ENCODE measurements around the gene LIG4.

The LIG4 gene

DNA sequence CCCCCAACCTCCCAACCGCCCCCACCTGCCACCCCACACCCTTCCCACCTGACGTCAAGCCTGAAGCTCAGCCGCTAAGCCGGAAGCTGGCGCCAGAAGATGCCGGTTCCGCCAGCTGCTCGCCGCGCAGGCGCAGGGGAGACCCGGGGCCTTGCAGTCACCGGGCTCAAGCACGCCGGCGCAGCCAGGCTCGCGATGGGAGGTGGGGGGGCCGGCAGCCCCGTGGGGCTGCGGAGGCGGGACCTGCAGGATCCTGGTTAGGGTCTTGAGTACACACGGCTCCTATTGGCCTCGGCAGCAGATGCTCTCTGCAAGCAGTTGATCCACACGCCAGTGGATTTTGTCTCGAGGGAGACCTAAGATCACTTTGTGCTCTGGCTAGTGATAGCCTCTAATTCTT, at the start of gene LIG4:
Gene LIG4, minus strand, starts transcription at position 101 of the 400 bp plus-strand sequence. CDS start 4,268 bp downstream, outside the sequence.
- Histone ChIP-seq H3K36me3 (ENCODE audit: control insufficient read depth, insufficient read depth, low read length) (no peaks in the 10 kb centered on the region), H3K4me1 (ENCODE audit: control insufficient read depth, insufficient read depth, low read length) (peaks cover 5% of the 10 kb centered on the region), H3K4me3 (ENCODE audit: low read depth, low read length) (peak within 1 kb of the TSS; percentile 92), H3K27me3 (ENCODE audit: control insufficient read depth, insufficient read depth, low read length) (no peaks in the 10 kb centered on the region), H3K9me3 (ENCODE audit: control insufficient read depth, insufficient read depth, low read length) (no peaks in the 10 kb centered on the region), H3K9ac (ENCODE audit: low read depth, low read length) (peak within 1 kb of the TSS; percentile 24)

DNA sequence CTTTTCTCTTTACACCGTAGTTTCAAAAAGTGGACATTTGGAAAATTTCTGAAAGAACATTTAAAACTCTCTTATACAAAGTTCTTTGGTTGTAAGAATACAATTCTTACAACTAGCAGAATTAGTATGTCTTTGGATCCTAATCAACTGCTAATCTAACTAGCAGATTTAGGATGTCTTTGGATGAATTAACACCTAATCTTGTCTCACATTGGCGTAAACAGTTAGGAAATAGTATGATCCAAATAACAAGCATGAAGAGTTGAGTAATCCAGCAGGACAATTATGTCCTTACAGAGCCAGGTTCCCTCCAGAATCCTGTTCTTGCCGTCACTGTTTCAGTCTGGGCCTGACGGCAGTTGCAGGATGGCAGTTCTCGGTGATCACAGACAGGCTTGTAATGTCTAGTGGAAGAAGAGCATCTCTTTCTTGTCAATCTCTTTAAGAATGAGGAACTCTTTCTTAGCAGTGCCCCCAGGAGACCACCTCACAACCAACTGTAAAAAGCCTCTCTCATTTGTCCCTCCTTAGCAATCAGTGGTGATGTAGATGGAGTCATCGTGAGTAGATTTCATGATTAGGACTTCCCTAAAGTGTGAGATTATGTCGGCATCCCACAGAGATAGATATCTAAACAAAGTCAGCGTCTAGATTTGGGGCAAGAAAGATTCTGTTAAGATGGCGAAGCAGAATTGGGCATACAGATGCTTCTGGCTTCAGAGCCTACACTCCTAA, 48.5 kb upstream of the LIG4 start:
- Histone ChIP-seq H3K9ac (ENCODE audit: low read depth, low read length) (no peak overlapping the region), H3K36me3 (ENCODE audit: control insufficient read depth, insufficient read depth, low read length) (no peaks in the 10 kb centered on the region), H3K9me3 (ENCODE audit: control insufficient read depth, insufficient read depth, low read length) (no peaks in the 10 kb centered on the region), H3K4me1 (ENCODE audit: control insufficient read depth, insufficient read depth, low read length) (no peaks in the 10 kb centered on the region), H3K27me3 (ENCODE audit: control insufficient read depth, insufficient read depth, low read length) (no peaks in the 10 kb centered on the region), H3K4me3 (ENCODE audit: low read depth, low read length) (no peak overlapping the region)

DNA sequence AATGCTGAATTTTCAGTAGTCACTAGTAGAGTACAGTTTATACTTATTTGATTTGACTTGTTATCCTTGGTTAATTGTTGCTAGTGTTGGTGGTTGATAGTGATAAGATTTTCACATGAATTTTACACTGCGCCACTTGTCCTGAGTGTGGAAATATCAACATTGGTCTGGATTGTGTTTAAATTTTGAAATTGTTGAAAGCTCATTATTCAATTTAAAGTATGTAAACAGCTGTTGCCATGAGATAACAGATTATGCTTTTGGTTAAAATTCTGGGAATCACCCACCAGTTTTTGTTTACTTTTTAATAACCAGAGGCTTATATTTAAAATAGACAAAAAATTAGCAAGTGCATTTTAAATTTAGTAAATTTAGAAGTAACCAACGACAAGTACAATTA, 41.9 kb upstream of the LIG4 start:
- Histone ChIP-seq H3K27me3 (ENCODE audit: control insufficient read depth, insufficient read depth, low read length) (no peaks in the 10 kb centered on the region), H3K9me3 (ENCODE audit: control insufficient read depth, insufficient read depth, low read length) (no peaks in the 10 kb centered on the region), H3K36me3 (ENCODE audit: control insufficient read depth, insufficient read depth, low read length) (no peaks in the 10 kb centered on the region), H3K4me3 (ENCODE audit: low read depth, low read length) (no peak overlapping the region), H3K9ac (ENCODE audit: low read depth, low read length) (no peak overlapping the region), H3K4me1 (ENCODE audit: control insufficient read depth, insufficient read depth, low read length) (no peaks in the 10 kb centered on the region)

- Histone ChIP-seq H3K36me3 (ENCODE audit: control insufficient read depth, insufficient read depth, low read length) (no peaks in the 10 kb centered on the region), H3K4me1 (ENCODE audit: control insufficient read depth, insufficient read depth, low read length) (no peaks in the 10 kb centered on the region), H3K27me3 (ENCODE audit: control insufficient read depth, insufficient read depth, low read length) (no peaks in the 10 kb centered on the region), H3K9ac (ENCODE audit: low read depth, low read length) (no peak overlapping the region), H3K4me3 (ENCODE audit: low read depth, low read length) (no peak overlapping the region), H3K9me3 (ENCODE audit: control insufficient read depth, insufficient read depth, low read length) (no peaks in the 10 kb centered on the region)
These were observed 33.8 kb upstream of the LIG4 start for GRCh38 chr13:108249150-108249549.

- no peaks in the 10 kb centered on the region for H3K4me1 ChIP-seq (ENCODE audit: control insufficient read depth, insufficient read depth, low read length)
- H3K4me3 ChIP-seq (ENCODE audit: low read depth, low read length): no peak overlapping the region
- no peaks in the 10 kb centered on the region for H3K9me3 ChIP-seq (ENCODE audit: control insufficient read depth, insufficient read depth, low read length)
- no peaks in the 10 kb centered on the region for H3K27me3 ChIP-seq (ENCODE audit: control insufficient read depth, insufficient read depth, low read length)
- no peak overlapping the region for H3K9ac ChIP-seq (ENCODE audit: low read depth, low read length)
- no peaks in the 10 kb centered on the region for H3K36me3 ChIP-seq (ENCODE audit: control insufficient read depth, insufficient read depth, low read length)
These were observed 15.0 kb upstream of the LIG4 start for GRCh38 chr13:108230377-108230776.

DNA sequence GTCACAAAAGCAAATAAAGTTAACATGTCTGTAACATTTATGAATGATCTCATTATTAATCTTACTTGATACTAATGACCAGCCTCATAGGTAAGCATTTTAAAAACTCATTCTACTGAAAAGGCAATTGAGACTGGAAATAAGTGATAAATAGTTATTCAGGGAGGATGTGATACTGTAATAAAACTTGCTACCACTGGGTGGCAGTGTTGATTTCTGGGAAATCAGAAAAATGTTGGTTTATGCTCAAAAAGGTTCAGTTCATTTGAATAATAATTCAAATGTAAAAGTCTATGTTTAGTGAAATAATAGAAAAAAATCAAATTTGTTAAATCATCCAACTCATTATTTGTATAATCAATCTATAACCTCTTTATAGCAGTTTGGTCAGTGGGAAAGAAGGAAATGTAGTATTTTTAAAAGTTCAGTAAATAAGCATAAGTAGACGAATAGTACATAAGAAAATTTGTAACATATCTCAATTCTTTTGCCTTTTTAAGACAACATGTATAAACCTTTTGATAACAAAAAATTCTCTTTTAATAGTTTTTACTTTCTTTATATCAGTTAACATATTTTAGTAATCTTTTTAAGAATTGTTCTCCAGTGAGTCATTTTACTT, 12.4 kb upstream of the LIG4 start:
- Histone ChIP-seq H3K36me3 (ENCODE audit: control insufficient read depth, insufficient read depth, low read length) (no peaks in the 10 kb centered on the region), H3K27me3 (ENCODE audit: control insufficient read depth, insufficient read depth, low read length) (no peaks in the 10 kb centered on the region), H3K4me1 (ENCODE audit: control insufficient read depth, insufficient read depth, low read length) (no peaks in the 10 kb centered on the region), H3K4me3 (ENCODE audit: low read depth, low read length) (no peak overlapping the region), H3K9ac (ENCODE audit: low read depth, low read length) (no peak overlapping the region), H3K9me3 (ENCODE audit: control insufficient read depth, insufficient read depth, low read length) (no peaks in the 10 kb centered on the region)

GRCh38 chr13:108226184-108226583, 10.8 kb upstream of the LIG4 start:
- Histone ChIP-seq H3K9ac (ENCODE audit: low read depth, low read length) (no peak overlapping the region), H3K4me3 (ENCODE audit: low read depth, low read length) (no peak overlapping the region), H3K9me3 (ENCODE audit: control insufficient read depth, insufficient read depth, low read length) (no peaks in the 10 kb centered on the region), H3K27me3 (ENCODE audit: control insufficient read depth, insufficient read depth, low read length) (no peaks in the 10 kb centered on the region), H3K4me1 (ENCODE audit: control insufficient read depth, insufficient read depth, low read length) (no peaks in the 10 kb centered on the region), H3K36me3 (ENCODE audit: control insufficient read depth, insufficient read depth, low read length) (no peaks in the 10 kb centered on the region)

- H3K9me3 ChIP-seq (ENCODE audit: control insufficient read depth, insufficient read depth, low read length): no peaks in the 10 kb centered on the region
- no peaks in the 10 kb centered on the region for H3K27me3 ChIP-seq (ENCODE audit: control insufficient read depth, insufficient read depth, low read length)
- no peak overlapping the region for H3K4me3 ChIP-seq (ENCODE audit: low read depth, low read length)
- no peaks in the 10 kb centered on the region for H3K4me1 ChIP-seq (ENCODE audit: control insufficient read depth, insufficient read depth, low read length)
- no peaks in the 10 kb centered on the region for H3K36me3 ChIP-seq (ENCODE audit: control insufficient read depth, insufficient read depth, low read length)
- H3K9ac ChIP-seq (ENCODE audit: low read depth, low read length): no peak overlapping the region
These were observed 10.1 kb upstream of the LIG4 start for GRCh38 chr13:108225440-108225839.

DNA sequence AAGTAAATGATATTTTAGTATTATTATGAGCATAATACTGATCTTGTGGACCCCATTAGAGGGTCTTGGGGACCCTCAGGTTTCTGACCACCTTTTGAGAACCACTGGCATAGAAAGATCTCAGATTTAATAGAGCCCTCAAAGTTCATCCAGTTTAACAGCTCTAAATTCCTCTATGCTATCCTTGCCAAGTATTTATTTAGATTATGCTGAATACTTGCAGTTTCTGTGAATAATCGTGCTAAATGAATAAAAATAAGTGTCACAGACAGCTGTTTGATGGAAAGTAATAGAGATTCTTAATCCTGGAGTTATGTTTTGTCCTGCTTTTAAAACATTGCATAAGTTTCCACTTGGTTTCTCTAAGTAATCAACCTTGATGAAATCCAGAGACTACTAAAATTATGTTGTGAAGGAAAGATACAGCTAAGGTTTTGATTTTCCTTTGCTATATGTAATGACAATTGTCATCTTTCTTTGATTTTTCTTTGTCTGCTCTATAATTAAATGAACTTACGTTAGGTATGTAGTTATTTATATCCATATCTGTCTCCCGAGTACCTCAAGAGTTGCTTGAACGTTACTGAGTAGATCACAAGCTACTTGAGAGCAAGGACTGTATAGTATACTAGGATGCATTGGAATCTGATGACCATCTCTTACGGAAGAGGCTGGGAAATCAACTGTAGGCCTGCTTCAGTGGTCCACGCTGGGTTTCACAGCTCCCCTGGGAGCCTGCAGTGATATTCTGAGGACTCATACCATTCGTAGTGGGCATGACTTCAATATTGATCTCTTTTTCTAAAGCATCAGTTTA, 8.6 kb upstream of the LIG4 start:
- Histone ChIP-seq H3K4me1 (ENCODE audit: control insufficient read depth, insufficient read depth, low read length) (peaks cover 3% of the 10 kb centered on the region), H3K36me3 (ENCODE audit: control insufficient read depth, insufficient read depth, low read length) (no peaks in the 10 kb centered on the region), H3K9me3 (ENCODE audit: control insufficient read depth, insufficient read depth, low read length) (no peaks in the 10 kb centered on the region), H3K9ac (ENCODE audit: low read depth, low read length) (no peak overlapping the region), H3K27me3 (ENCODE audit: control insufficient read depth, insufficient read depth, low read length) (no peaks in the 10 kb centered on the region), H3K4me3 (ENCODE audit: low read depth, low read length) (no peak overlapping the region)

DNA sequence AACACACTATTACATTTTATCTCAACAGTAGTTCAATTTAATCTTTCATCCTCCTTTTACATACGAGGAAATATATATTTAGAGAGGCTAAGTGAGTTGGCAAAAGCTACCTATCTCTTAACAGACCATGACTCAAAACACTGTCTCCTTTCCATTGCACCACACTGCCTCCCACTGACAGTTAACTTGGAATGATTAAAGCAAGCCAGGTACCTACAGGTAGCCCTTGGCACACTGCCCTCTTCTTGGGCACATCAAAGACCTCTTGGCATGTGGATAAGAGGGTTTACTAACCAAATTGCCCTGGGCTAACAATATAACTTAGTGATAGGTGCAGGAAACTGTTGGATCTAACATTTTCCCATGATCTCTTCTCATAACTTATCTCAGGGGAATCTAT, 4.7 kb upstream of the LIG4 start:
- H3K9me3 ChIP-seq (ENCODE audit: control insufficient read depth, insufficient read depth, low read length): no peaks in the 10 kb centered on the region
- H3K4me1 ChIP-seq (ENCODE audit: control insufficient read depth, insufficient read depth, low read length): peaks cover 3% of the 10 kb centered on the region
- no peak overlapping the region for H3K4me3 ChIP-seq (ENCODE audit: low read depth, low read length)
- H3K27me3 ChIP-seq (ENCODE audit: control insufficient read depth, insufficient read depth, low read length): no peaks in the 10 kb centered on the region
- H3K36me3 ChIP-seq (ENCODE audit: control insufficient read depth, insufficient read depth, low read length): no peaks in the 10 kb centered on the region
- H3K9ac ChIP-seq (ENCODE audit: low read depth, low read length): no peak overlapping the region

DNA sequence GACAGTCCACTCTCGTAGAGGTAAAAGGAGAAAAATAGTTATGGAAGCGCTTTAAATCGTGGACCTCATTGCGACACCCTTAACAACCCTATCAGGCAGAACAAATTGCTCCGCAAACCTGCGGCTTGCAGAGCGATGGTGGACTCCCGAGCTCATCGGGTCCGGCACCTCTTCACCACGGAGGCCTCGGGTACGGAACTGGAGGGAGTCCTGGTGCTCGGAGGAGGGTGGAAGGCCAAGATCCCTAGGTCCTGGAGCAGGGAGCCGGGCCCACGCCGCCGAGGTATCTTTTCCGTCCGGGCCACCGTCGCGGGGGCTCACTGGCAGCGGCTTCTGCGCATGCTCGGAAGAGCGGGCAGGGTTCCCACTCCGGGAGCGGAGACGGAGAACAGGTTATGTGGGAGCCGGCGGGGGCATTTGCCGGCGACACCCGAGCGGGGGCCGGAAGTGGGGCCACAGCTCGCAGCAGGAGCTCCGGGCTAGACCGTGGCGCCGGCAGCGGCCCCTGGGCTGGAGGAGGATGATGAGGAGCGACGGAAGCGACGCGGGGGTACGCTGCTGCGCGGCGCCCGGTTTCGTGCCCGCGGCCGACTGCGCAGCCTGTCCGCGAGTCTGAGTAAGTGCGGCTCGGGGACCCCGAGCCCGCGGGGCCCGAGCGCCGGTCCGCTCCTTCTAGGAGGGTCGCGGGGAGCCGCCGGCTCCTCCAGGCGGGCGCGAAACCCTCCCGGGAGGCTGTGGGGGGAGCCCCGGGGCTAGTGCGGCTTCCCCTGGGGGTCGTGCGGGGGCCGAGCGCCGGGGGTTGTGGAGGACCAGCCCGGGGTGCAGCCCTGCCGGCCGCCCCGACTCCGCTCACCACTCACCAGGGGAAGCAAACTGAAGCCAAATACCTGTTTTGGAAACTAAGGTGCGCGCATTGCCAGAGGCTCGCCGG, 3.0 kb upstream of the LIG4 start, which contains the start of gene ABHD13:
Gene ABHD13, plus strand, starts transcription at position 349 of the 931 bp plus-strand sequence. CDS start 10,827 bp downstream, outside the sequence.
- Histone ChIP-seq H3K36me3 (ENCODE audit: control insufficient read depth, insufficient read depth, low read length) (no peaks in the 10 kb centered on the region), H3K4me3 (ENCODE audit: low read depth, low read length) (peak within 1 kb of the TSS; percentile 95), H3K9ac (ENCODE audit: low read depth, low read length) (peak within 1 kb of the TSS; percentile 94), H3K9me3 (ENCODE audit: control insufficient read depth, insufficient read depth, low read length) (no peaks in the 10 kb centered on the region), H3K27me3 (ENCODE audit: control insufficient read depth, insufficient read depth, low read length) (no peaks in the 10 kb centered on the region), H3K4me1 (ENCODE audit: control insufficient read depth, insufficient read depth, low read length) (peaks cover 5% of the 10 kb centered on the region)
